Stimulated activated CD4-positive, alpha-beta T cell treated with anti-CD3 and anti-CD28 coated beads, Interleukin-15, amount 100 ng/mL, for 24 hours (primary cell): Measurements from ENCODE around the gene OBI1.
A peak's percentile ranks its signal among the peaks of the same experiment; 100 is the strongest.

Experiments
- DNase-seq: peaks from one replicate; pipeline ENCODE4 v3.0.0-alpha.2; 2020

The OBI1 gene

GRCh38 chr13:78601874-78602560, 56.9 kb downstream of the OBI1 start:
- no peak for DNase-seq

- DNase-seq = peak; percentile 31
Measured at GRCh38 chr13:78601124-78601873, 57.7 kb downstream of the OBI1 start.

- DNase-seq = no peak
Measured at GRCh38 chr13:78600280-78600883, 58.6 kb downstream of the OBI1 start.

- no peak for DNase-seq
Measured at GRCh38 chr13:78599645-78600279, 59.2 kb downstream of the OBI1 start.

GRCh38 chr13:78598966-78599644, 59.9 kb downstream of the OBI1 start:
- no peak for DNase-seq

GRCh38 chr13:78598116-78598781, 60.7 kb downstream of the OBI1 start:
- no peak for DNase-seq

- DNase-seq = no peak
Measured at GRCh38 chr13:78597602-78597932, 61.4 kb downstream of the OBI1 start.

GRCh38 chr13:78596736-78597601, 62.0 kb downstream of the OBI1 start:
- no peak for DNase-seq

GRCh38 chr13:78596399-78596735, 62.6 kb downstream of the OBI1 start:
- DNase-seq = no peak

GRCh38 chr13:78595495-78596398, 63.2 kb downstream of the OBI1 start:
- peak; percentile 52 for DNase-seq

- no peak for DNase-seq
Measured at GRCh38 chr13:78594456-78594975, 64.4 kb downstream of the OBI1 start.

GRCh38 chr13:78593652-78594455, 65.1 kb downstream of the OBI1 start:
- no peak for DNase-seq

GRCh38 chr13:78593129-78593528, 65.8 kb downstream of the OBI1 start:
- no peak for DNase-seq

- no peak for DNase-seq
Measured at GRCh38 chr13:78592584-78592983, 66.4 kb downstream of the OBI1 start.

GRCh38 chr13:78589206-78589605, 69.7 kb downstream of the OBI1 start:
- DNase-seq = no peak

- DNase-seq = no peak
Measured at GRCh38 chr13:78587395-78587794, 71.6 kb downstream of the OBI1 start.

- DNase-seq = no peak
Measured at GRCh38 chr13:78586706-78587105, 72.2 kb downstream of the OBI1 start.

GRCh38 chr13:78576261-78576660, 82.7 kb downstream of the OBI1 start:
- DNase-seq = no peak

GRCh38 chr13:78572459-78572858, 86.5 kb downstream of the OBI1 start:
- no peak for DNase-seq
